ENCODE measurements around the gene HACD1. TPM values are rescaled to one million over a fixed set of nuclear protein-coding genes. Genes with fewer than 3 reads are reported as not detected.
"Not testable (repeated sequence)": the region's sequence is repeated elsewhere in the genome, so short reads cannot be mapped to it uniquely, and the experiment has no call there.

HACD1 gene
- total RNA-seq, 2 donors from 2014 or later = 1.6 to 3.5 TPM

DNA sequence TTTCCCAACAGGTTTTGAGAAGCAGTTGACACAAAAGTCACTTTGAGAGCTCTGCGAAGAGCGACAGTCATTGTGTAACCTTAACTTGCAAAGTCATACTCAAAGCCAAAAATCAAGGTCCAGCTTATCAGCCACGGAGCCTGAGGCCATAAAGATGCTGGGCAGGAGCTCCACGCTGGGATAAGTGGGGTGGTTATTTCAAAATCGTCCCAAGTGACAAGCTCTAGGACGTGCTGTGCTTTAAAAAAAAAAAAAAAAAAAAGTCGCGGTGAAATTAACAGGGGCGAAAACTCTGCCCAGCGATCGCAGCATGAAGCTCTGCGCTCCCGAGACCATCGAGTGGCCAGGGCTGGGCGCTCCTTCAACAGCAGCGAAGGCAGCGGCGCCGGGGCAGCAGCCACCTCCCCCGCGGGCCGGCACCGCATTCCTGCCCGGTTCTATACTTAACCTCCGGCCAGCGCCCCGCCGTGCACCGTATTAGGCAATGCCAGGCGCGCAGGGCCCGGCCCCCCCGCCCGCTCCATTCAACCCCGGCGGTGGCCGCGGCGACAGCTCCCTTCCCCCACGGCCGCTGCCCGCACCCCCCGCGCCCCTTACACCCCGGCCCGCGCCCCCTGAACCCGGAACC lies 657 bp downstream of the HACD1 start:
- peak overlapping the region; percentile 25 for H3K4me3 Mint-ChIP-seq
- peaks cover 8% of the 10 kb centered on the region for H3K27me3 Mint-ChIP-seq
- H3K36me3 Mint-ChIP-seq (ENCODE audit: low read depth) = no peaks in the 10 kb centered on the region
- ATAC-seq (replicated peaks) = peak; percentile 53
- no peak overlapping the region for H3K27ac Mint-ChIP-seq
- H3K9me3 Mint-ChIP-seq = no peaks in the 10 kb centered on the region
- no peaks in the 10 kb centered on the region for H3K4me1 Mint-ChIP-seq

DNA sequence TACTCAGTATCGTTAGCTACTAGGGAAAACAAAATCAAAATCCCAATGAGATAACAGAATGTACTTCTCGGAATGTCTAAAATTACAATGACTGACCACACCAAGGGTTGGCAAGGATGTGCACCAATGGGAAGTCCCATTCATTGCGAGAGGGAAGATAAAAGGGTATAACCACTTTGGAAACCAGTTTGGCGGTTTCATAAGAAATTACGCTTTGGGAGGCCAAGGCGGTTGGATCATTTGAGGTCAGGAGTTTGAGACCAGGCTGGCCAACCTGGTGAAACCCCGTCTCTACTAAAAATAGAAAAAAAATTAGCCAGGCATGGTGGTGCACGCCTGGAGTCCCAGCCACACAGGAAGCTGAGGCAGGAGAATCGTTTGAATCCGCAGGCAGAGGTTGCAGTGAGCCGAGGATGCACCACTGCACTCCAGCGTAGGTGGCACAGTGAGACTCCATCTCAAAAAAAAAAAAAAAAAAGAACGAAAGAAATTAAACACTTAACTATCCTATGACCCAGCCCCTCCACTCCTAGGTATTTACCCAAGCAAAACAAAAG lies 7.6 kb downstream of the HACD1 start:
- no peaks in the 10 kb centered on the region for H3K9me3 Mint-ChIP-seq
- H3K36me3 Mint-ChIP-seq (ENCODE audit: low read depth) = no peaks in the 10 kb centered on the region
- peak; percentile 79 for ATAC-seq (replicated peaks)
- peak overlapping the region; percentile 48 for H3K4me3 Mint-ChIP-seq
- no peaks in the 10 kb centered on the region for H3K27me3 Mint-ChIP-seq
- peaks cover 4% of the 10 kb centered on the region for H3K4me1 Mint-ChIP-seq
- H3K27ac Mint-ChIP-seq = no peak overlapping the region

DNA sequence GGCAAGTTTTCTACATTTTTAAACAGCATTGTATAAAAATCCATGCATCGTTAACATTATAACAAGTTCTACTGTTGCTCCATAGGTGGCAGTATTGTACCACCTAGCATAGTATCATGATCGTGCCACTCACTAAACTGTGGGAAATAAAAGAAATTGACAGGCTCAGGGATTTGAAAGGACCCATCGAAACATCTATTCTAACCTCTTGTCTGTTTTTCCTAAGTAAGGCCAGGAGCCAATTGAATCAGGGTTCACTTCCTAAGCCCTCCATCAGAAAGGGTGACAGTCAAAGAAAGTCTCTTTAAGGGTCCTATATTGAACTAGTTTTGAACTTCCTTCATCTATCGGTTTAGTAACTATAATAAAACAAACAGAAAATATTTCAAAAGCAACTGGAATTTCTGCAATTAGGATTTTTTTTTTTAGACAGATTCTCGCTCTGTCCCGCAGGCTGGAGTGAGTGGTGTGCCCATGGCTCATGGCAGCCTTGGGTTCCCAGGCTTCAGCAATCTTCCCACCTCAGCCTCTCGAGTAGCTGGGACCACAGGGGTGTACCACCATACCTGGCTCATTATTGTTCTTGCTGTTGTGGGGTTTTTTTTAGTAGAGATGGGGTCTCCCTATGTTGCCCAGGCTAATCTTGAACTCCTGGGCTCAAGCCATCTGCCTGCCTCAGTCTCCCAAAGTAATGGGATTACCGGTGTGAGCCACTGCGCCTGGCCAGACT lies 9.4 kb downstream of the HACD1 start:
- Mint-ChIP-seq H3K4me1 (peaks cover 4% of the 10 kb centered on the region), H3K4me3 (no peak overlapping the region), H3K9me3 (no peaks in the 10 kb centered on the region), H3K36me3 (ENCODE audit: low read depth) (no peaks in the 10 kb centered on the region), H3K27me3 (no peaks in the 10 kb centered on the region), H3K27ac (no peak overlapping the region)
- peak; percentile 60 for ATAC-seq (replicated peaks)

DNA sequence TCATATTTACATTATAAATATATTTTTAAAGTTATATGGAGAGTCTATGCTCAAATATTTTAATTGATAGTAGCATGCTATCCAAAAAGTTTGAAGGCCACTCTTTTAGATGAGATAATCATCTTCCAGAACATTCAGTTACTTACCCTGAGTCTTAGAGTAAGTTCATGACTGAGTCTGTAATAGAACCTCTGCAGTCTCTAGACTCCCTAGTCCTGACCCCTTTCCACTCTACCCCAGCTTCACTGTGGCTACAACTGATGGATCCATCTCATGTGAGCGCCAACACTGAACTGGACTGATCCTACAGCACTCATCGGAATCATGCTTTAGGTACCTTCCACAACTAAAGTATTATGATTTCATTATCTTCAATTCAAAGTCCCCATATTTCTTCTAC lies 10.1 kb downstream of the HACD1 start:
- Mint-ChIP-seq H3K9me3 (no peaks in the 10 kb centered on the region), H3K4me3 (no peak overlapping the region), H3K27ac (no peak overlapping the region), H3K4me1 (peaks cover 4% of the 10 kb centered on the region), H3K36me3 (ENCODE audit: low read depth) (no peaks in the 10 kb centered on the region), H3K27me3 (no peaks in the 10 kb centered on the region)
- ATAC-seq (replicated peaks) = no peak

DNA sequence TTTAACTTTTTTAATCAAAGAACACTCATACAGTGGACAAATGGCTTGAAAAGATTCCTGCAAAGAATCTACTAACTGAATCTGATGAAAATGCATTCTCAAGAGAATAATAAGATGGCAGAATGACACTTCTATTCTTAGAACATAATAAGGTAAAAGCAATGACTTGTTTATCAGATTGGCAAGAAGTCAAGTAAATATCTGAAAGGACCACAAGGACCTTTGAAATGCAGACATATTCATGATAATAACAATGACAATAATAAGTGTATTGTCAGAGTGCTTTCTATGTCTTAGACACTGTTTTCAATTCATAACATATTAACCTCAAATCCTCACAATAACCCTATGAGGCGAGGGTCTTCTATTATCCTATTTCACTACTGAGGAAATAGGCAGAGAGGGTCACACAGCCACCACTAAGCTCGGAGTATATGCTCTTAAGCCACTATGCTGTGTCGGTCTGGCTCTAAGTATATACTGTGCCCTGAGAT lies 10.6 kb downstream of the HACD1 start:
- Mint-ChIP-seq H3K36me3 (ENCODE audit: low read depth) (no peaks in the 10 kb centered on the region), H3K4me1 (peaks cover 4% of the 10 kb centered on the region), H3K27me3 (no peaks in the 10 kb centered on the region), H3K9me3 (no peaks in the 10 kb centered on the region), H3K4me3 (no peak overlapping the region), H3K27ac (no peak overlapping the region)
- ATAC-seq (replicated peaks) = no peak

DNA sequence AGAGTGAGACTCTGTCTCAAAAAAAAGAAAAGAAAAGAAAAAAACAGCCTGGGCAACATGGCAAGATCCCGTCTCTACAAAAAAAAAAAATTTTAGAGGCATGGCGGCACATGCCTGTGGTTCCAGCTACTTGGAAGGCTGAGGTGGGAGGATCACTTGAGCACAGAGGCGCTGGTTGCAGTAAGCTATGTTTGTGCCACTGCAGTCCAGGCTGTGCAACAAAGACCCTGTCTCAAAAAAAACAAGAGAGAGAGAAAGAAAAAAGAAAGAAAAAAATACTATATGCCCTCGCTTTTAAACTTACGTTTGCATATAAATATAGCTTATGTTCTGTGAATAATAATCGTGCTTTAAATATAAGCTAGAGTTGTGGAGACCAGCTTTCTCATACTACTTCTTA lies 11.2 kb downstream of the HACD1 start:
- H3K4me1 Mint-ChIP-seq = peaks cover 4% of the 10 kb centered on the region
- no peak overlapping the region for H3K27ac Mint-ChIP-seq
- no peak for ATAC-seq (replicated peaks)
- no peaks in the 10 kb centered on the region for H3K36me3 Mint-ChIP-seq (ENCODE audit: low read depth)
- no peaks in the 10 kb centered on the region for H3K9me3 Mint-ChIP-seq
- no peaks in the 10 kb centered on the region for H3K27me3 Mint-ChIP-seq
- H3K4me3 Mint-ChIP-seq = no peak overlapping the region

DNA sequence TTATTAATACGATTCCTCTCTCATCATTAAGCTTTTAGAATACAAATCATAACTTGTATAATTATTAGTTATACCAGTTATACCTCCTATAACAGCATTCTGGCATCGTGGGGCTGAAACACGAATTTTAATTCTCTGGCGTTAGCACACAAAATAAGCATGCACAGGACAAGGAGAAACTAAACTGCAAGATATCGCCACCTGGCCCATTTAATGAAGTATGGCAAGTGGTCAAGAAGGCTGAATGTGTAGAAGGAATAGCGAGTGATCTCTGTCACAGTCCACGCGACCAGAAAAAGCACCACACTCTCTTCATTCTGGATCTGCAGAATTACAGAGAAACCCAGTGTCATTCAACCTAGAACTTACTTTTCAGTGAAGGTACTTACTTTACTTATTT lies 18.1 kb downstream of the HACD1 start:
- no peaks in the 10 kb centered on the region for H3K27me3 Mint-ChIP-seq
- no peak for ATAC-seq (replicated peaks)
- no peaks in the 10 kb centered on the region for H3K4me1 Mint-ChIP-seq
- H3K9me3 Mint-ChIP-seq = no peaks in the 10 kb centered on the region
- no peaks in the 10 kb centered on the region for H3K36me3 Mint-ChIP-seq (ENCODE audit: low read depth)
- no peak overlapping the region for H3K4me3 Mint-ChIP-seq
- no peak overlapping the region for H3K27ac Mint-ChIP-seq

DNA sequence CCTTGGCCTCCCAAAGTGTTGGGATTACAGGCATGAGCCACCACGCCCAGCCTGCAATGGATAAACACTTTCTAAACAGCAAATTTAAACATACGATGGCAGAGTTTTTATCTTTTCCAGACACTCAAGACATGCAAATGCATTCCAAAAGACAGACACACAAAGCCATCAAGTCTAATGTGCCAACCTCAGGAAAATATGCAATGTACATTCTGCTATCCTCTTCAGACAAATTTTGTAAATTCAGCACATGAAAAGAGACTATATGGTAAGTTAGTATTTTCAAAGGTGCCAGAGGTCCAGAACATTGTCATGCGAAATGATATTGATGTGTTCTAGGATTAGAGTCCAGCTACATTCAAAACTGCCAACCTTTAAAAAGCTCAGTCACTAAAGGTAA lies 19.8 kb downstream of the HACD1 start:
- Mint-ChIP-seq H3K27ac (no peak overlapping the region), H3K9me3 (no peaks in the 10 kb centered on the region), H3K36me3 (ENCODE audit: low read depth) (no peaks in the 10 kb centered on the region), H3K4me1 (no peaks in the 10 kb centered on the region), H3K27me3 (no peaks in the 10 kb centered on the region), H3K4me3 (no peak overlapping the region)
- no peak for ATAC-seq (replicated peaks)

DNA sequence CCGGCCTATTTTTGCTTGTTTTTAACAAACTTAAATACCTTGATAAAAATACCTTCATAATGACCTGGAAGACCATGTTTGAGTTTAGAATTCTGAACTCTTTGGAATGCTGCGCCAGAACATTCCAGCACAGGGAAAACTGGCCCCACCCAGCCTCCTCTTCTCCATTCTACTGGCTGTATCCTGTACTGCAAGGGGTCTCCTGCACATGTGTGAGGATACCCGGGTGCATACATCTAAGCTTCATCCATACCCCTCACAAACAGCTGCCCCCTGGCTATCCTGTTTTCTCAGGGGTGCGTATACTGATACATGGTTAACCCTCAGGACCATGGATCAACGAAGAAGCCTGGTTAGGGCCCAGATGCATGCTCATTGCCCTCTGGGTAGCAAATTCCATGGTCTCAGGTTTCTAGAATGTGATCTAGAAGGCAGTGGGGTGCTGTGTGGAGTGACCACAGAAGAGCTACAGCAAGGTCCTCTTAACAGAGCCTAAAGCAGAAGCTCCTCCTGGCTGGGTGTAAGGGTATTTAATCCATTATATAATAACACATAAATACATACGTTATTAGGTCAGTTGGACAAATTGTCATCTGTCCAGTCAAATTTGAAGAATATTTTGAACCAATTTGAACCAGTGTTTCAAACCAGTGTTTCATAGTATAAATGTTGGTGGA lies 26.1 kb downstream of the HACD1 start:
- Mint-ChIP-seq H3K36me3 (ENCODE audit: low read depth) (no peaks in the 10 kb centered on the region), H3K9me3 (no peaks in the 10 kb centered on the region), H3K27me3 (no peaks in the 10 kb centered on the region), H3K4me1 (no peaks in the 10 kb centered on the region), H3K4me3 (no peak overlapping the region), H3K27ac (no peak overlapping the region)
- no peak for ATAC-seq (replicated peaks)

DNA sequence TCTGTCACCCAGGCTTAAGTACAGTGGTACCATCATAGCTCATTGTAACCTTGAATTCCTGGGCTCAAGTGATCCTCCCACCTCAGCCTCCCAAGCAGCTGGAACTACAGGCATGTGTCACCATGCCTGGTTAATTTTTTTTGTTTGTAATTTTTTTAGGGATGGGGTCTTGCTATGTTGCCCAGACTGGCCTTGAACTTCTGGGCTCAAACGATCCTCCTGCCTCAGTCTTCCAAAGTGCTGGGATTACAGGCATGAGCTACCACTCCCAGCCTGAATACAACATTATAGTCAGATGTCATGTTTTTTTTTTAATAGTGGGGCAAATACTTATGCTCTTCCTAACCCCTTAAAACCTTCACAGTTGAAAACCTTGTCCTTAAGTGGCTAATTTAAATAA lies 27.9 kb downstream of the HACD1 start:
- not testable (repeated sequence) for H3K27ac Mint-ChIP-seq; H3K36me3 Mint-ChIP-seq (ENCODE audit: low read depth); H3K9me3 Mint-ChIP-seq; H3K4me3 Mint-ChIP-seq; ATAC-seq (replicated peaks); H3K27me3 Mint-ChIP-seq; H3K4me1 Mint-ChIP-seq

DNA sequence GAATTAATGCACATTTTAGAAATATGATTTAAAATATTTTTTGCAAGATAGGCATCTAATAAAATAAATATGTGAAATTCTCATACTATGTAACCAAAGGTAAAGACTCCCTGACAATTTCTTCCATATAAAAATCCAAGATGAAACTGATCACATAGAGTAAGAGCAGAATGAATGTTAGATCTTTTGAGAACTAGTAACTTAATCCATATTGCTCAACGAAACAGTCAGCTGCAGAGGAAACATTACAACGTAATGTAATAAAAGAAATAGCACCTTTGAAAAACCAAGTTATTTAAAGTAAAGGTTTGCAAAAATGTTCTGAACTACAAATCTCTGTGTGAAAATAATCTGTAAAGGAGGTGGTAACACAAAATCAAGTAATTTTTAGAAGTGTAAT lies 28.8 kb downstream of the HACD1 start:
- Mint-ChIP-seq H3K27ac (no peak overlapping the region), H3K9me3 (no peaks in the 10 kb centered on the region), H3K36me3 (ENCODE audit: low read depth) (no peaks in the 10 kb centered on the region), H3K27me3 (peaks cover 3% of the 10 kb centered on the region), H3K4me3 (no peak overlapping the region), H3K4me1 (no peaks in the 10 kb centered on the region)
- ATAC-seq (replicated peaks) = no peak

DNA sequence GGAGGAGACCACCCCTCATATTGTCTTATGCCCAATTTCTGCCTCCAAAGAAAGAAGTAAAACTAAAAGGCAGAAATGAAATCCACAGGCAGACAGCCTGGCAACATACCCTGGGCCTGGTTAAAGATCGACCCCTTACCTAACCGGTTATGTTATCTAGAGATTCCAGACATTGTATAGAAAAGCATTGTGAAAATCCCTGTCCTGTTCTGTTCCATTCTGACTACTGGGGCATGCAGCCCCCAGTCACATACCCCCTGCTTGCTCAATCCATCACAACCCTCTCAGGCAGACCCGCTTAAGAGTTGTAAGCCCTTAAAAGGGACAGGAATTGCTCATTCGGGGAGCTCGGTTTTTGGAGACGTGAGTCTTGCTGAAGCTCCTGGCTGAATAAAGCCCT lies 29.9 kb downstream of the HACD1 start:
- H3K4me1 Mint-ChIP-seq; H3K27me3 Mint-ChIP-seq; ATAC-seq (replicated peaks); H3K4me3 Mint-ChIP-seq; H3K36me3 Mint-ChIP-seq (ENCODE audit: low read depth); H3K9me3 Mint-ChIP-seq: not testable (repeated sequence)
- peak overlapping the region; percentile 4 for H3K27ac Mint-ChIP-seq

DNA sequence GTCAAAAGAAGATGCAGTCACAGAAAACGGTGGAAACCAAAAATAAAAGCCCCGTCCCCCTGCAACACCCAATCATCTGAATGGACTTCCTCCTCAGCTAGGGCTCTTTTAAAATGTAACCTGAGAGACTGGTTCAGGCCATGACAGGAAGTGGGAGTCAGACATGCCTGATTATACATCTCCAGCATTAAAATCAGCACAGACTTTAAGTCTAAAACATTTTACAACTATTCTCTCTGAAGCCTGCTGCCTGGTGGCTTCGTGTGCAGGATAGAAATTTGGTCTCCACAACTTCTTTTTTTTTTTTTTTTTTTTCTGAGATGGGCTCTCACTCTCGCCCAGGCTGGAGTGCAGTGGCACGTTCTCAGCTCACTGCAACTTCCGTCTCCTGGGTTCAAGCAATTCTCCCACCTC lies 30.3 kb downstream of the HACD1 start:
- no peak overlapping the region for H3K27ac Mint-ChIP-seq
- no peaks in the 10 kb centered on the region for H3K4me1 Mint-ChIP-seq
- H3K36me3 Mint-ChIP-seq (ENCODE audit: low read depth) = no peaks in the 10 kb centered on the region
- H3K27me3 Mint-ChIP-seq = peaks cover 3% of the 10 kb centered on the region
- no peak overlapping the region for H3K4me3 Mint-ChIP-seq
- H3K9me3 Mint-ChIP-seq = no peaks in the 10 kb centered on the region
- no peak for ATAC-seq (replicated peaks)

DNA sequence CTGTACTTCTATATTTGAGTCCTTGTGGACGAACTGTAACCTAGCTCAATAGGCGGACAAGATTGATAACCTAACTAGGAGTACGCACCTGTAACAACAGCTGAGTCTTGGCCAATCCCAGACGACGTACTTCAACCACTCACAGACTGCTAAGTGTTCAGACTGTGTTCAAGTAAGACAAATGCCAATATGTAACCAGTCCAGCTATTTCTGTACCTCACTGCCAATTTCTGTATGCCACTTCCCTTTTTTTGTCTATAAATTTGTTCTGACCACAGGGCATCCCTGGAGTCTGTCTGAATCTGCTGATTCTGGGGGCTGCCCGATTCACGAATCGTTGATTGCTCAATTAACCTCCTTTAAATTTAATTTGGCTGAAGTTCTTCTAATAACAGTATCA lies 32.2 kb downstream of the HACD1 start:
- H3K9me3 Mint-ChIP-seq = no peaks in the 10 kb centered on the region

DNA sequence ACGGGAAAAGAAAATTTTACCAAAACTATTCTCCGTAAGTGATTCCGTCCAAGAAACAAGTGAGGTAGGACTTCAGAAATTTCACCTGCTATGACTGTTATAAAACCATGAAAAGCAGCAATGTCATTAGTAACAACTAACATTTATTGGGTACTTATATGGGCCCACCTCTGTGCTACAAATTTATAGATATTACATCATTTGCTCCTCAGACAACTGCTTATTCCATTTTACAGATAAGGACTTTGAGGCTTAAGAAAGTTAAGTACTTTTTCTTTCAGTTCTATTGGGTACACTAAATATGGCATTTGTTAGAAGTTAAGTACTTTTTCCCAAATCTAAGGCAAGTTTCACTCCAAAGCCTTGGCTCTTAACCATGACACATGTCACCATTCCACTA lies 36.3 kb downstream of the HACD1 start:
- Mint-ChIP-seq H3K4me3 (no peak overlapping the region), H3K4me1 (no peaks in the 10 kb centered on the region), H3K36me3 (ENCODE audit: low read depth) (no peaks in the 10 kb centered on the region)

More for the DNA sequence above, 32.2 kb downstream of the HACD1 start:
- ATAC-seq (replicated peaks) = no peak
- Mint-ChIP-seq H3K4me1 (no peaks in the 10 kb centered on the region), H3K4me3 (no peak overlapping the region), H3K27ac (no peak overlapping the region), H3K36me3 (ENCODE audit: low read depth) (no peaks in the 10 kb centered on the region), H3K27me3 (peaks cover 3% of the 10 kb centered on the region)

More for the DNA sequence above, 36.3 kb downstream of the HACD1 start:
- Mint-ChIP-seq H3K27ac (no peak overlapping the region), H3K9me3 (no peaks in the 10 kb centered on the region), H3K27me3 (peaks cover 3% of the 10 kb centered on the region)
- no peak for ATAC-seq (replicated peaks)
